ENCODE data around the gene MSX1.

Gene MSX1

DNA sequence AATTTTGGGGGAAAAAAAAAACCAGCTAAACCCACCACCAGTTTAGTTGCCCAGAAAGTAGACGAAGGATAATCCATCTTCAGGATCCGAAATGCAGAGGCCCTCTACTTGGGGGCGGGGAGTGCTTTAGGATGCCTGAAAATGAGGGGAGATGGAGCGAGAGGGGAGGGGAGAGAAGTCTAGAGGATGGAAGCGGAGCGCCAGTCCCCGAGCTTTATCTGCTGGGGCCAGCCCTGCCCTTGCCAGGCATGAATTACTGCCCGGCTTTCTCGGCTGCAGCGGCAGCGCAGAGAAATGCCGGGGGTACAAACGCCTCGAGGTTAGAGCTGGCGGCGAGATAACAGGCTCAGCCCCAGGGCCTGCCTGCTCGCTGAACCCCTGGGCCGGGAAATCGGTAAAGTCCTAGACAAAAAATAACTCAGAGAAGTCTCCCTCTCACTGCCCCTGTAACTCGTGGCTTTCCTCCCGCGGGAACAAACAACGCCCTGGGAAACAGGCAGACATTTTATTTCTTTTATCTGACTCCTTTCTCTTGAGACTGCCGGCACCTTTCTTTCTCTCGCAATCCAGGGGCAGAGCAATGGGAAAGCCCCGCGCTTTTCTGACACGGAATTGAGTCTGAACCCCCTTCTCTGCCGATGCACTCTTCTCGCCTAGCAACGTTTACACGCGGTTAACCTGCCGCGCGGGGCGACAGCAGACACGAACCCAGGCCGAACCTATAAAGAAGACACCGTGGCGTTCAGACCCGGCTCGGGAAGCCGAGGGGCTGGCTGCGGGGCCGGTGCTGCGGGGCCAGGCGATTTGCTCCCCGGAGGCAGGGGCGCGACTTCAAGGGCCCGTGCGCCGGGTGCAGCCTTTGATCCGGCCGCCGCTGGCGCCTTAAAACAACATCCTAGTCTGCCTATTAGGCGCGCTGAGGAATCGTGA is 3.1 kb upstream of the MSX1 start:
- ChIA-PET POLR2A (no interaction called here), CTCF (no interaction called here)
- DNase-seq (ENCODE audit: extremely low spot score): no peak
- TF ChIP-seq, protein P1, sequence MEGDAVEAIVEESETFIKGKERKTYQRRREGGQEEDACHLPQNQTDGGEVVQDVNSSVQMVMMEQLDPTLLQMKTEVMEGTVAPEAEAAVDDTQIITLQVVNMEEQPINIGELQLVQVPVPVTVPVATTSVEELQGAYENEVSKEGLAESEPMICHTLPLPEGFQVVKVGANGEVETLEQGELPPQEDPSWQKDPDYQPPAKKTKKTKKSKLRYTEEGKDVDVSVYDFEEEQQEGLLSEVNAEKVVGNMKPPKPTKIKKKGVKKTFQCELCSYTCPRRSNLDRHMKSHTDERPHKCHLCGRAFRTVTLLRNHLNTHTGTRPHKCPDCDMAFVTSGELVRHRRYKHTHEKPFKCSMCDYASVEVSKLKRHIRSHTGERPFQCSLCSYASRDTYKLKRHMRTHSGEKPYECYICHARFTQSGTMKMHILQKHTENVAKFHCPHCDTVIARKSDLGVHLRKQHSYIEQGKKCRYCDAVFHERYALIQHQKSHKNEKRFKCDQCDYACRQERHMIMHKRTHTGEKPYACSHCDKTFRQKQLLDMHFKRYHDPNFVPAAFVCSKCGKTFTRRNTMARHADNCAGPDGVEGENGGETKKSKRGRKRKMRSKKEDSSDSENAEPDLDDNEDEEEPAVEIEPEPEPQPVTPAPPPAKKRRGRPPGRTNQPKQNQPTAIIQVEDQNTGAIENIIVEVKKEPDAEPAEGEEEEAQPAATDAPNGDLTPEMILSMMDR (IDR thresholded peaks at IDR 0.05; ENCODE audit: control extremely low read depth, extremely low read depth, low read depth, missing control alignments): no peak

- DNase-seq (ENCODE audit: extremely low spot score): no peak
- POLR2A ChIA-PET: no interaction called here
- CTCF ChIA-PET: no interaction called here
- TF ChIP-seq, protein P1 (IDR thresholded peaks at IDR 0.05; ENCODE audit: control extremely low read depth, extremely low read depth, low read depth, missing control alignments): no peak
Observed at GRCh38 chr4:4857001-4857808, 2.3 kb upstream of the MSX1 start.

DNA sequence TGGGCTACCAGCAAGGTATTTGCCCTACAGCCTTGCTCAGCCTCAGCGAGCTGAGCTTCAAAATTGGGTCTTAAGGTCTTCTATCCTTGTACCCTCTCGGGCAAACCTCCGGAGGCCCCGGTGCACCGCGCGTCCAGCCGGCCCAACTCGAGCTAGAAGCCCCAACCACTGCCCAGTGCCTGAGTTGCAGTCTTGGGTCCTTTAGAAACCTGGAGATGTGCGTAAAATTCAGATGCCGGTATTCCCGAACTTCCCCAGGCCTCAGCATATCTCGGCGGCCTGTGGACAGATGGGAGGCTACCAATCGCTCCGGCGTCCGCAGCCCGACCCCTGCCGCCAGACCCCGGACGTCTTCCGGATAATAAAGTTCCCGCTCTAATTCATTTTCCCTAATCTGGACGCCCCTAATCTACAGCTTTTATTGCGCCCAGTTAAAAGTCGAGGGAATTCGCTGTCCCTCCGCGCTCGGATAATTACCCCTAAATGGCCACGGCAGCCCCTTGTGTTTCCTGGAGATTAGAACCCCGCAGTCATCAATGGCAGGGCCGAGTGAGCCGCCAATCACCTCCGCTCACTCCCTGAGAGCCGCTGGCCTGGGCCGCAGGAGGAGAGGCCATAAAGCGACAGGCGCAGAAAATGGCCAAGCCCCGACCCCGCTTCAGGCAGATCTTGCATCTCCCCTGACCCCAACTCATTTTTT is 1.5 kb upstream of the MSX1 start:
- POLR2A ChIA-PET: no interaction called here
- TF ChIP-seq, protein P1 (IDR thresholded peaks at IDR 0.05; ENCODE audit: control extremely low read depth, extremely low read depth, low read depth, missing control alignments): no peak
- CTCF ChIA-PET: no interaction called here
- DNase-seq (ENCODE audit: extremely low spot score): no peak

- ChIA-PET CTCF (no interaction called here), POLR2A (no interaction called here)
- TF ChIP-seq, protein P1 (IDR thresholded peaks at IDR 0.05; ENCODE audit: control extremely low read depth, extremely low read depth, low read depth, missing control alignments): no peak
- no peak for DNase-seq (ENCODE audit: extremely low spot score)
Observed at GRCh38 chr4:4858527-4859324, 739 bp upstream of the MSX1 start.

- ChIA-PET POLR2A (no interaction called here), CTCF (no interaction called here)
- DNase-seq (ENCODE audit: extremely low spot score): no peak
- TF ChIP-seq, protein P1 (IDR thresholded peaks at IDR 0.05; ENCODE audit: control extremely low read depth, extremely low read depth, low read depth, missing control alignments): no peak
Observed at GRCh38 chr4:4859799-4860599, 534 bp downstream of the MSX1 start.

Measured in GM10248 (cell line).